Endothelial cell of umbilical vein (primary cell): Measurements from ENCODE around the gene CNST. TPM values are rescaled to one million over a fixed set of nuclear protein-coding genes. Genes with fewer than 3 reads are reported as not detected.

Source experiments
- BruUV-seq: library from RNA; stranded (reverse); fragments of 400-500 nt; replicated peaks from 2 replicates; lab custom pipeline; 2021; lab: Mats Ljungman, UMichigan
- CTCF ChIA-PET: fragments of 300-600, 350-600 bp; sonication (Branson Sonifier 250); formaldehyde crosslinking; loops from one replicate; lab custom pipeline; 2021; ENCODE audit warnings: antibody characterized with exemption, inconsistent platforms; lab: Charles Lee
- POLR2A ChIA-PET: fragments of 300-600, 350-600 bp; sonication (Branson Sonifier 250); formaldehyde crosslinking; loops from one replicate; lab custom pipeline; 2021; ENCODE audit warnings: antibody characterized with exemption, inconsistent platforms; lab: Charles Lee
- DNase-seq: peaks from one replicate; pipeline ENCODE4 v3.0.0-alpha.2; 2011; ENCODE audit warnings: low read depth, low spot score
- FAIRE-seq: peaks from 2 replicates; lab custom pipeline; 2011; peaks lifted over from hg19 to GRCh38; lab: Jason Lieb, UNC
- H2AFZ ChIP-seq: 2 replicates; pipeline ENCODE4 v1.6.0; 2012; ENCODE audit warnings: low read depth, low read length, control low read depth, inconsistent platforms
- H3K27ac ChIP-seq: 2 replicates; pipeline ENCODE4 v1.5.1; 2011; ENCODE audit warnings: low read depth, mild to moderate bottlenecking, control low read depth, low read length, moderate library complexity; ENCODE audit not compliant: insufficient read depth
- H3K27me3 ChIP-seq, 2 experiments: 2 replicates each; pipeline versions ENCODE4 v1.6.0 to v1.6.1; 2011; ENCODE audit warnings: low read length in 2 of 2, mixed read lengths in 1 of 2; ENCODE audit not compliant: control insufficient read depth in 2 of 2, insufficient read depth in 2 of 2
- H3K36me3 ChIP-seq, 2 experiments: 2 replicates in 1 of 2; 3 replicates in 1 of 2; pipeline ENCODE4 v1.5.1; 2011; ENCODE audit warnings: low read length in 2 of 2, mild to moderate bottlenecking in 1 of 2, moderate library complexity in 1 of 2; ENCODE audit not compliant: control insufficient read depth in 2 of 2, insufficient read depth in 2 of 2; ENCODE audit errors: extremely low read depth in 1 of 2
- H3K4me1 ChIP-seq: 3 replicates; pipeline ENCODE4 v1.5.1; 2011; ENCODE audit warnings: mild to moderate bottlenecking, low read length; ENCODE audit not compliant: control insufficient read depth, insufficient read depth; ENCODE audit errors: extremely low read depth
- H3K4me2 ChIP-seq: 2 replicates; pipeline ENCODE4 v1.6.1; 2011; ENCODE audit warnings: low read length, control low read depth, mixed read lengths; ENCODE audit not compliant: insufficient read depth
- H3K4me3 ChIP-seq, 3 experiments: fragments of 200-600 bp in 1 of 3; sonication (generic), shearing (Covaris generic) in 1 of 3; replicated peaks in 1 of 3; 2 replicates each; pipeline ENCODE4 v1.5.1; 2011 to 2016; ENCODE audit warnings: control low read depth in 3 of 3, low read length in 3 of 3, mild to moderate bottlenecking in 2 of 3, inconsistent platforms in 1 of 3, low read depth in 1 of 3, moderate library complexity in 1 of 3; ENCODE audit not compliant: insufficient read depth in 1 of 3
- H3K79me2 ChIP-seq: 2 replicates; pipeline ENCODE4 v1.6.0; 2012; ENCODE audit warnings: low read length, inconsistent platforms; ENCODE audit not compliant: control insufficient read depth, insufficient read depth
- H3K9ac ChIP-seq: replicated peaks from 2 replicates; pipeline ENCODE3; 2011; ENCODE audit warnings: low read length, control low read depth; ENCODE audit not compliant: insufficient read depth; ENCODE audit errors: extremely low read depth
- H3K9me1 ChIP-seq: replicated peaks from 3 replicates; pipeline ENCODE4 v1.6.0; 2011; ENCODE audit warnings: mild to moderate bottlenecking, low read length; ENCODE audit not compliant: control insufficient read depth, insufficient read depth; ENCODE audit errors: extremely low read depth
- H3K9me3 ChIP-seq: replicated peaks from 2 replicates; pipeline ENCODE4 v1.5.1; 2012; ENCODE audit warnings: low read length, inconsistent platforms; ENCODE audit not compliant: control insufficient read depth, insufficient read depth
- H4K20me1 ChIP-seq: replicated peaks from 2 replicates; pipeline ENCODE3; 2011; ENCODE audit warnings: mild to moderate bottlenecking, low read length; ENCODE audit not compliant: control insufficient read depth, insufficient read depth; ENCODE audit errors: extremely low read depth
- EZH2 ChIP-seq: IDR thresholded peaks from 2 replicates; pipeline ENCODE4 v1.6.1; 2012; ENCODE audit warnings: borderline replicate concordance, low read depth, mild to moderate bottlenecking, moderate library complexity, low read length, inconsistent platforms; ENCODE audit not compliant: severe bottlenecking
- FOS ChIP-seq: IDR thresholded peaks from 2 replicates; pipeline ENCODE4 v1.6.1; 2011; ENCODE audit warnings: mild to moderate bottlenecking, low read length, moderate library complexity, borderline replicate concordance; ENCODE audit not compliant: insufficient read depth
- GATA2 ChIP-seq: IDR thresholded peaks from 2 replicates; pipeline ENCODE4 v1.7.0; 2011; ENCODE audit warnings: low read depth, mild to moderate bottlenecking, moderate library complexity, mixed read lengths, low read length; ENCODE audit not compliant: insufficient read length, insufficient read depth
- JUN ChIP-seq: IDR thresholded peaks from 2 replicates; pipeline ENCODE4 v1.6.1; 2011; ENCODE audit warnings: borderline replicate concordance, low read depth; ENCODE audit not compliant: insufficient read length, insufficient read depth
- MYC ChIP-seq: IDR thresholded peaks from one replicate; pipeline ENCODE4 v1.6.1; 2011; ENCODE audit warnings: mild to moderate bottlenecking, low read depth, low read length
- POLR2A ChIP-seq: IDR thresholded peaks from 2 replicates; pipeline ENCODE4 v1.6.1; 2012; ENCODE audit warnings: low read depth, mild to moderate bottlenecking, control low read depth, low read length
- POLR2AphosphoS5 ChIP-seq: IDR thresholded peaks from 2 replicates; pipeline ENCODE4 v1.6.1; 2012; ENCODE audit warnings: low read depth, mild to moderate bottlenecking, control low read depth, low read length, moderate library complexity; ENCODE audit not compliant: insufficient read depth
- dilution Hi-C: fragments of 300-500 bp; cut with MboI; formaldehyde crosslinking; loops from one replicate; pipeline ENCODE4 v1.15.0; 2019; ENCODE audit warnings: low sequenced_read_pairs; ENCODE audit not compliant: extremely low pct_ligation_motif_present
- intact Hi-C: fragments of 100-400 bp; cut with micrococcal nuclease; formaldehyde crosslinking; loops from one replicate; pipeline ENCODE4 v1.10.0; 2022
- polyA plus RNA-seq, 4 experiments: library from polyadenylated mRNA; depleted of rRNA in 3 of 4; stranded (reverse) in 3 of 4; unstranded in 1 of 4; fragments of >200 nt; gene quantifications; 2 replicates each; pipeline versions ENCODE4 v1.2.1 to v1.2.3, GENCODE V29; 2011 to 2012; ENCODE audit warnings: missing spikeins in 1 of 4
- total RNA-seq: library from RNA; stranded (reverse); gene quantifications from 2 replicates; pipeline ENCODE4 v1.2.3, GENCODE V29; 2021
- TF ChIP-seq, protein P1 (sequence below): IDR thresholded peaks from 2 replicates; pipeline ENCODE4 v1.6.1; 2011; ENCODE audit not compliant: insufficient read depth, insufficient read length
- TF ChIP-seq, protein P2 (sequence below), 2 donors: IDR thresholded peaks; 1 replicate in 1 of 2; 2 replicates in 1 of 2; pipeline ENCODE4 v1.5.1; 2011; ENCODE audit warnings: low read length in 2 of 2, mild to moderate bottlenecking in 2 of 2, moderate library complexity in 2 of 2, control low read depth in 1 of 2, inconsistent platforms in 1 of 2, low read depth in 1 of 2; ENCODE audit not compliant: insufficient read depth in 1 of 2; ENCODE audit errors: extremely low read depth in 1 of 2

Gene CNST
- total and polyA plus RNA-seq, 2 donors (not counting 3 experiments of a cell fraction or from before 2014, with no cell fraction given): 6.3 to 18.1 TPM

DNA sequence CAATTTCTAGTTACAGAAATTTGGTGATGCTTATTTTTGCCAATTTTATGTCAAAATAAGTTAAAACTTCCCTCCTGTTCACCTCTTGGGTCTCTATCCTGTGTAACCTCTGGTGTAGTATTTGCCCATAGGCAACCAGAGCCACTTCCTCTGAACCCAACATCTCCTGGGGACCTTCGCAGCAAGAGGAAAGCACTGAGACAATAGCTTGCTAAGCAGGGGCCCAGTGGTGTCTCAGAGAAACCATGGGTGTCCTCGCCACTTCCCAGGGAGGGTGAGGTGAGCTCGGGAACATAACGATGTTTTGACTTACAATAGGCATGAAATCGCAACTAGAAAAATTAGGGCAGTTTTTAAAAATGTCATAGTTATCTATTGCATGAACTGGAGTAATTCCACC is 101.5 kb downstream of the CNST start:
- Histone ChIP-seq H3K9me3 (no peaks in the 10 kb centered on the region), H3K9ac (no peak overlapping the region), H3K27me3 (no peaks in the 10 kb centered on the region), H4K20me1 (no peaks in the 10 kb centered on the region), H3K27ac (no peak overlapping the region), H3K4me2 (no peak overlapping the region), H3K9me1 (no peaks in the 10 kb centered on the region), H2AFZ (no peak overlapping the region), H3K4me1 (no peaks in the 10 kb centered on the region), H3K4me3 (no peak overlapping the region), H3K79me2 (no peaks in the 10 kb centered on the region), H3K36me3 (peaks cover 6 to 9% of the 10 kb centered on the region in 2 experiments)
- POLR2A ChIA-PET: no interaction called here
- TF ChIP-seq, protein P1, sequence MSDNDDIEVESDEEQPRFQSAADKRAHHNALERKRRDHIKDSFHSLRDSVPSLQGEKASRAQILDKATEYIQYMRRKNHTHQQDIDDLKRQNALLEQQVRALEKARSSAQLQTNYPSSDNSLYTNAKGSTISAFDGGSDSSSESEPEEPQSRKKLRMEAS: no peak
- TF ChIP-seq, protein P2, sequence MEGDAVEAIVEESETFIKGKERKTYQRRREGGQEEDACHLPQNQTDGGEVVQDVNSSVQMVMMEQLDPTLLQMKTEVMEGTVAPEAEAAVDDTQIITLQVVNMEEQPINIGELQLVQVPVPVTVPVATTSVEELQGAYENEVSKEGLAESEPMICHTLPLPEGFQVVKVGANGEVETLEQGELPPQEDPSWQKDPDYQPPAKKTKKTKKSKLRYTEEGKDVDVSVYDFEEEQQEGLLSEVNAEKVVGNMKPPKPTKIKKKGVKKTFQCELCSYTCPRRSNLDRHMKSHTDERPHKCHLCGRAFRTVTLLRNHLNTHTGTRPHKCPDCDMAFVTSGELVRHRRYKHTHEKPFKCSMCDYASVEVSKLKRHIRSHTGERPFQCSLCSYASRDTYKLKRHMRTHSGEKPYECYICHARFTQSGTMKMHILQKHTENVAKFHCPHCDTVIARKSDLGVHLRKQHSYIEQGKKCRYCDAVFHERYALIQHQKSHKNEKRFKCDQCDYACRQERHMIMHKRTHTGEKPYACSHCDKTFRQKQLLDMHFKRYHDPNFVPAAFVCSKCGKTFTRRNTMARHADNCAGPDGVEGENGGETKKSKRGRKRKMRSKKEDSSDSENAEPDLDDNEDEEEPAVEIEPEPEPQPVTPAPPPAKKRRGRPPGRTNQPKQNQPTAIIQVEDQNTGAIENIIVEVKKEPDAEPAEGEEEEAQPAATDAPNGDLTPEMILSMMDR (IDR thresholded peaks at IDR 0.05; ENCODE audit: extremely low read depth in 1 of 2, insufficient read depth in 1 of 2, low read depth in 1 of 2, low read length in 2 of 2): no peak
- no peak for TF ChIP-seq POLR2A
- no peak for TF ChIP-seq MYC
- TF ChIP-seq FOS: no peak
- no peak for TF ChIP-seq JUN
- no peak for TF ChIP-seq POLR2AphosphoS5
- no peak for TF ChIP-seq EZH2
- TF ChIP-seq GATA2: no peak
- dilution Hi-C loops: no loop called here
- no TSS peak for BruUV-seq
- intact Hi-C loops: no loop called here
- CTCF ChIA-PET: no interaction called here
- DNase-seq (no peak), FAIRE-seq (no peak)
